Measurements from ENCODE around the gene UVRAG.
"Not testable (repeated sequence)": the region's sequence is repeated elsewhere in the genome, so short reads cannot be mapped to it uniquely, and the experiment has no call there.

UVRAG gene

GRCh38 chr11:76030286-76030685 is 215.3 kb downstream of the UVRAG start:
- DNase-seq (ENCODE audit: low read depth, low spot score): no peak
- H3K4me3 ChIP-seq (ENCODE audit: low read length): no peak overlapping the region

- H3K4me3 ChIP-seq (ENCODE audit: low read length): no peak overlapping the region
- no peak for DNase-seq (ENCODE audit: low read depth, low spot score)
Measured at GRCh38 chr11:76030968-76031590, 216.1 kb downstream of the UVRAG start.

GRCh38 chr11:76033699-76034098 is 218.7 kb downstream of the UVRAG start:
- no peak for DNase-seq (ENCODE audit: low read depth, low spot score)

GRCh38 chr11:76035020-76035419 is 220.0 kb downstream of the UVRAG start:
- no peak for DNase-seq (ENCODE audit: low read depth, low spot score)
- H3K4me3 ChIP-seq (ENCODE audit: low read length): no peak overlapping the region

More at GRCh38 chr11:76033699-76034098, 218.7 kb downstream of the UVRAG start:
- H3K4me3 ChIP-seq (ENCODE audit: low read length): no peak overlapping the region

GRCh38 chr11:76038608-76039007 is 223.6 kb downstream of the UVRAG start:
- no peak for DNase-seq (ENCODE audit: low read depth, low spot score)
- no peak overlapping the region for H3K4me3 ChIP-seq (ENCODE audit: low read length)

- no peak for DNase-seq (ENCODE audit: low read depth, low spot score)
Measured at GRCh38 chr11:76041208-76041607, 226.2 kb downstream of the UVRAG start.

GRCh38 chr11:76044750-76045320 is 229.8 kb downstream of the UVRAG start:
- no peak overlapping the region for H3K4me3 ChIP-seq (ENCODE audit: low read length)
- DNase-seq (ENCODE audit: low read depth, low spot score): no peak

More at GRCh38 chr11:76041208-76041607, 226.2 kb downstream of the UVRAG start:
- no peak overlapping the region for H3K4me3 ChIP-seq (ENCODE audit: low read length)

GRCh38 chr11:76047231-76047630 is 232.2 kb downstream of the UVRAG start:
- H3K4me3 ChIP-seq (ENCODE audit: low read length): no peak overlapping the region

GRCh38 chr11:76047766-76048165 is 232.8 kb downstream of the UVRAG start:
- H3K4me3 ChIP-seq (ENCODE audit: low read length): no peak overlapping the region
- DNase-seq (ENCODE audit: low read depth, low spot score): no peak

More at GRCh38 chr11:76047231-76047630, 232.2 kb downstream of the UVRAG start:
- DNase-seq (ENCODE audit: low read depth, low spot score): no peak

- H3K4me3 ChIP-seq (ENCODE audit: low read length): no peak overlapping the region
- peak; percentile 54 for DNase-seq (ENCODE audit: low read depth, low spot score)
Measured at GRCh38 chr11:76048763-76049162, 233.8 kb downstream of the UVRAG start.

- DNase-seq (ENCODE audit: low read depth, low spot score): no peak
- no peak overlapping the region for H3K4me3 ChIP-seq (ENCODE audit: low read length)
Measured at GRCh38 chr11:76049511-76049910, 234.5 kb downstream of the UVRAG start.

- DNase-seq (ENCODE audit: low read depth, low spot score): no peak
- no peak overlapping the region for H3K4me3 ChIP-seq (ENCODE audit: low read length)
Measured at GRCh38 chr11:76051937-76052336, 236.9 kb downstream of the UVRAG start.

GRCh38 chr11:76054330-76054729 is 239.3 kb downstream of the UVRAG start:
- no peak overlapping the region for H3K4me3 ChIP-seq (ENCODE audit: low read length)
- no peak for DNase-seq (ENCODE audit: low read depth, low spot score)

GRCh38 chr11:76056876-76057275 is 241.9 kb downstream of the UVRAG start:
- DNase-seq (ENCODE audit: low read depth, low spot score): no peak
- H3K4me3 ChIP-seq (ENCODE audit: low read length): no peak overlapping the region

- H3K4me3 ChIP-seq (ENCODE audit: low read length); DNase-seq (ENCODE audit: low read depth, low spot score): not testable (repeated sequence)
Measured at GRCh38 chr11:76060475-76061036, 245.5 kb downstream of the UVRAG start.

- no peak for DNase-seq (ENCODE audit: low read depth, low spot score)
- no peak overlapping the region for H3K4me3 ChIP-seq (ENCODE audit: low read length)
Measured at GRCh38 chr11:76062733-76063132, 247.7 kb downstream of the UVRAG start.

- no peak for DNase-seq (ENCODE audit: low read depth, low spot score)
- no peak overlapping the region for H3K4me3 ChIP-seq (ENCODE audit: low read length)
Measured at GRCh38 chr11:76064192-76064591, 249.2 kb downstream of the UVRAG start.

GRCh38 chr11:76067099-76067498 is 252.1 kb downstream of the UVRAG start:
- no peak for DNase-seq (ENCODE audit: low read depth, low spot score)
- no peak overlapping the region for H3K4me3 ChIP-seq (ENCODE audit: low read length)

- DNase-seq (ENCODE audit: low read depth, low spot score): no peak
- H3K4me3 ChIP-seq (ENCODE audit: low read length): no peak overlapping the region
Measured at GRCh38 chr11:76069001-76069400, 254.0 kb downstream of the UVRAG start.

GRCh38 chr11:76071090-76071489 is 256.1 kb downstream of the UVRAG start:
- DNase-seq (ENCODE audit: low read depth, low spot score): no peak
- H3K4me3 ChIP-seq (ENCODE audit: low read length): no peak overlapping the region

GRCh38 chr11:76073724-76074123 is 258.7 kb downstream of the UVRAG start:
- H3K4me3 ChIP-seq (ENCODE audit: low read length): no peak overlapping the region
- DNase-seq (ENCODE audit: low read depth, low spot score): no peak
